ENCODE measurements around the gene CAVIN3. TPM values are rescaled to one million over a fixed set of nuclear protein-coding genes. Genes with fewer than 3 reads are reported as not detected.

Gene CAVIN3
- polyA plus RNA-seq, 6 donors from 2014 or later: not detected

GRCh38 chr11:6319001-6319703 lies 1.1 kb downstream of the CAVIN3 start:
- H3K27me3 Mint-ChIP-seq: peaks cover 63 to 91% (median 78%) of the 10 kb centered on the region in 3 donors
- H3K4me3 Mint-ChIP-seq: no peak overlapping the region
- no peak overlapping the region for H3K27ac Mint-ChIP-seq

GRCh38 chr11:6318204-6318603 lies 2.1 kb downstream of the CAVIN3 start:
- DNase-seq: no peak
- H3K4me3 Mint-ChIP-seq: no peak overlapping the region
- H3K27me3 Mint-ChIP-seq: peaks cover 69 to 89% (median 78%) of the 10 kb centered on the region in 3 donors

More at GRCh38 chr11:6319001-6319703, 1.1 kb downstream of the CAVIN3 start:
- Mint-ChIP-seq H3K9me3 (peaks cover 0 to 2% (median 0%) of the 10 kb centered on the region in 7 donors), H3K36me3 (no peaks in the 10 kb centered on the region), H3K4me1 (peaks cover 0 to 7% (median 4%) of the 10 kb centered on the region in 3 donors)
- DNase-seq: no peak
- ATAC-seq (ENCODE audit: low read depth in 2 of 2): no peak

GRCh38 chr11:6315811-6316425 lies 4.4 kb downstream of the CAVIN3 start:
- ATAC-seq (ENCODE audit: low read depth in 2 of 2): peak; percentile 61 to 68
- Mint-ChIP-seq H3K4me3 (no peak overlapping the region), H3K36me3 (no peaks in the 10 kb centered on the region), H3K9me3 (no peaks in the 10 kb centered on the region), H3K4me1 (peaks cover 0 to 4% (median 4%) of the 10 kb centered on the region in 3 donors), H3K27ac (no peak overlapping the region), H3K27me3 (peaks cover 52 to 70% (median 56%) of the 10 kb centered on the region in 3 donors)
- DNase-seq: peak; percentile 1

More at GRCh38 chr11:6318204-6318603, 2.1 kb downstream of the CAVIN3 start:
- Mint-ChIP-seq H3K4me1 (peaks cover 0 to 7% (median 4%) of the 10 kb centered on the region in 3 donors), H3K9me3 (peaks cover 0 to 2% (median 0%) of the 10 kb centered on the region in 7 donors), H3K27ac (no peak overlapping the region), H3K36me3 (no peaks in the 10 kb centered on the region)
- ATAC-seq (ENCODE audit: low read depth in 2 of 2): no peak

- Mint-ChIP-seq H3K9me3 (no peaks in the 10 kb centered on the region), H3K36me3 (no peaks in the 10 kb centered on the region), H3K4me1 (no peaks in the 10 kb centered on the region), H3K27me3 (peaks cover 35 to 46% (median 45%) of the 10 kb centered on the region in 3 donors), H3K27ac (no peak overlapping the region), H3K4me3 (no peak overlapping the region)
- DNase-seq (no peak), ATAC-seq (ENCODE audit: low read depth in 2 of 2) (no peak)
Measured at GRCh38 chr11:6312106-6312505, 8.2 kb downstream of the CAVIN3 start.

- Mint-ChIP-seq H3K4me3 (no peak overlapping the region), H3K27ac (no peak overlapping the region), H3K27me3 (peaks cover 21 to 42% (median 26%) of the 10 kb centered on the region in 3 donors), H3K9me3 (no peaks in the 10 kb centered on the region), H3K4me1 (no peaks in the 10 kb centered on the region), H3K36me3 (no peaks in the 10 kb centered on the region)
- DNase-seq (no peak), ATAC-seq (ENCODE audit: low read depth in 2 of 2) (no peak)
Measured at GRCh38 chr11:6307876-6308275, 12.4 kb downstream of the CAVIN3 start.

GRCh38 chr11:6305297-6305696 lies 15.0 kb downstream of the CAVIN3 start:
- H3K4me1 Mint-ChIP-seq: no peaks in the 10 kb centered on the region
- peaks cover 36 to 53% (median 37%) of the 10 kb centered on the region in 3 donors for H3K27me3 Mint-ChIP-seq
- H3K9me3 Mint-ChIP-seq: no peaks in the 10 kb centered on the region
- H3K27ac Mint-ChIP-seq: no peak overlapping the region
- no peaks in the 10 kb centered on the region for H3K36me3 Mint-ChIP-seq
- H3K4me3 Mint-ChIP-seq: no peak overlapping the region
- ATAC-seq (ENCODE audit: low read depth in 2 of 2) (no peak), DNase-seq (no peak)

GRCh38 chr11:6303661-6304060 lies 16.6 kb downstream of the CAVIN3 start:
- Mint-ChIP-seq H3K4me1 (no peaks in the 10 kb centered on the region), H3K9me3 (no peaks in the 10 kb centered on the region), H3K4me3 (no peak overlapping the region), H3K36me3 (no peaks in the 10 kb centered on the region), H3K27ac (no peak overlapping the region), H3K27me3 (peaks cover 36 to 53% (median 42%) of the 10 kb centered on the region in 3 donors)
- DNase-seq (no peak), ATAC-seq (ENCODE audit: low read depth in 2 of 2) (no peak)

GRCh38 chr11:6301096-6301495 lies 19.2 kb downstream of the CAVIN3 start:
- no peaks in the 10 kb centered on the region for H3K4me1 Mint-ChIP-seq
- no peak overlapping the region for H3K27ac Mint-ChIP-seq
- DNase-seq (no peak), ATAC-seq (ENCODE audit: low read depth in 2 of 2) (no peak)
- H3K9me3 Mint-ChIP-seq: no peaks in the 10 kb centered on the region
- no peaks in the 10 kb centered on the region for H3K36me3 Mint-ChIP-seq
- no peak overlapping the region for H3K4me3 Mint-ChIP-seq
- peaks cover 35 to 42% (median 41%) of the 10 kb centered on the region in 3 donors for H3K27me3 Mint-ChIP-seq

GRCh38 chr11:6300325-6300724 lies 20.0 kb downstream of the CAVIN3 start:
- ATAC-seq (ENCODE audit: low read depth in 2 of 2): no peak
- Mint-ChIP-seq H3K4me3 (no peak overlapping the region), H3K9me3 (no peaks in the 10 kb centered on the region)

GRCh38 chr11:6298605-6299004 lies 21.7 kb downstream of the CAVIN3 start:
- Mint-ChIP-seq H3K9me3 (no peaks in the 10 kb centered on the region), H3K4me1 (no peaks in the 10 kb centered on the region), H3K4me3 (no peak overlapping the region), H3K36me3 (no peaks in the 10 kb centered on the region), H3K27ac (no peak overlapping the region), H3K27me3 (peaks cover 25 to 37% (median 33%) of the 10 kb centered on the region in 3 donors)
- DNase-seq (no peak), ATAC-seq (ENCODE audit: low read depth in 2 of 2) (no peak)

More at GRCh38 chr11:6300325-6300724, 20.0 kb downstream of the CAVIN3 start:
- DNase-seq: no peak
- Mint-ChIP-seq H3K27ac (no peak overlapping the region), H3K36me3 (no peaks in the 10 kb centered on the region), H3K27me3 (peaks cover 29 to 42% (median 42%) of the 10 kb centered on the region in 3 donors), H3K4me1 (no peaks in the 10 kb centered on the region)

- no peaks in the 10 kb centered on the region for H3K36me3 Mint-ChIP-seq
- no peaks in the 10 kb centered on the region for H3K9me3 Mint-ChIP-seq
- DNase-seq (no peak), ATAC-seq (ENCODE audit: low read depth in 2 of 2) (no peak)
- H3K27ac Mint-ChIP-seq: peak overlapping the region in 1 of 6 donors; percentile 49
- no peak overlapping the region for H3K4me3 Mint-ChIP-seq
- no peaks in the 10 kb centered on the region for H3K4me1 Mint-ChIP-seq
- H3K27me3 Mint-ChIP-seq: peaks cover 21 to 38% (median 37%) of the 10 kb centered on the region in 3 donors
Measured at GRCh38 chr11:6297831-6298230, 22.5 kb downstream of the CAVIN3 start.

- H3K4me1 Mint-ChIP-seq: no peaks in the 10 kb centered on the region
- no peak overlapping the region for H3K27ac Mint-ChIP-seq
- no peaks in the 10 kb centered on the region for H3K9me3 Mint-ChIP-seq
- no peak for DNase-seq
- H3K4me3 Mint-ChIP-seq: no peak overlapping the region
- ATAC-seq (ENCODE audit: low read depth in 2 of 2): no peak
- H3K36me3 Mint-ChIP-seq: no peaks in the 10 kb centered on the region
- H3K27me3 Mint-ChIP-seq: peaks cover 42 to 51% (median 45%) of the 10 kb centered on the region in 3 donors
Measured at GRCh38 chr11:6285019-6285418, 35.3 kb downstream of the CAVIN3 start.

GRCh38 chr11:6284250-6284649 lies 36.1 kb downstream of the CAVIN3 start:
- ATAC-seq (ENCODE audit: low read depth in 2 of 2) (no peak), DNase-seq (no peak)
- Mint-ChIP-seq H3K4me1 (no peaks in the 10 kb centered on the region), H3K27me3 (peaks cover 37 to 44% (median 41%) of the 10 kb centered on the region in 3 donors), H3K36me3 (no peaks in the 10 kb centered on the region), H3K4me3 (peak overlapping the region in 1 of 8 donors; percentile 59), H3K27ac (no peak overlapping the region), H3K9me3 (no peaks in the 10 kb centered on the region)

GRCh38 chr11:6283453-6284023 lies 36.8 kb downstream of the CAVIN3 start:
- Mint-ChIP-seq H3K4me3 (no peak overlapping the region), H3K9me3 (no peaks in the 10 kb centered on the region), H3K4me1 (no peaks in the 10 kb centered on the region), H3K27ac (no peak overlapping the region), H3K27me3 (peaks cover 32 to 44% (median 40%) of the 10 kb centered on the region in 3 donors), H3K36me3 (no peaks in the 10 kb centered on the region)
- DNase-seq (no peak), ATAC-seq (ENCODE audit: low read depth in 2 of 2) (no peak)

All from naive B cell (primary cell).